Thoracic aorta (tissue), 2 donors: ENCODE measurements around the gene ZC3H12D. TPM values are rescaled to one million over a fixed set of nuclear protein-coding genes. Genes with fewer than 3 reads are reported as not detected.

Source experiments
- ATAC-seq: fragments of 150-250 bp; one replicate; pipeline ENCODE4 v1.8.0; 2017; ENCODE audit warnings: low read depth; ENCODE audit not compliant: insufficient number of reproducible peaks, low FRiP score
- DNase-seq: peaks from one replicate; pipeline ENCODE4 v3.0.0-alpha.2; 2020; ENCODE audit warnings: low spot score
- H3K27ac ChIP-seq, 2 donors: fragments of 200-600 bp; sonication (generic); 1 replicate in 1 of 2; 2 replicates in 1 of 2; pipeline ENCODE4 v1.5.1; 2016; ENCODE audit warnings: mild to moderate bottlenecking in 2 of 2, moderate library complexity in 2 of 2
- H3K27me3 ChIP-seq: fragments of 200-600 bp; sonication (generic); replicated peaks from 2 replicates; pipeline ENCODE4 v1.6.0; 2016; ENCODE audit warnings: mild to moderate bottlenecking; ENCODE audit not compliant: insufficient read depth
- H3K36me3 ChIP-seq: fragments of 200-600 bp; sonication (generic); one replicate; pipeline ENCODE4 v1.5.1; 2016
- H3K4me1 ChIP-seq, 2 donors: fragments of 200-600 bp; sonication (generic); 1 replicate in 1 of 2; 2 replicates in 1 of 2; pipeline versions ENCODE4 v1.5.1 to v1.6.0; 2016; ENCODE audit warnings: low read depth in 2 of 2, mild to moderate bottlenecking in 1 of 2; ENCODE audit not compliant: control insufficient read depth in 1 of 2
- H3K4me3 ChIP-seq: fragments of 200-600 bp; sonication (generic); 2 replicates; pipeline ENCODE4 v1.5.1; 2016; ENCODE audit warnings: mild to moderate bottlenecking
- H3K9me3 ChIP-seq: fragments of 200-600 bp; sonication (generic); 2 replicates; pipeline ENCODE4 v1.5.1; 2016
- CTCF ChIP-seq: fragments of 200-600 bp; sonication (generic); IDR thresholded peaks from one replicate; pipeline ENCODE4 v1.5.1; 2019; ENCODE audit warnings: antibody characterized with exemption
- total RNA-seq, 2 donors: library from RNA; depleted of rRNA; stranded (reverse); fragments of >200 nt; gene quantifications; one replicate each; pipeline versions ENCODE4 v1.1.0 to v1.2.3, GENCODE V29; 2016

The ZC3H12D gene
- total RNA-seq: 1 to 10 TPM; 1.9 to 3.8 TPM

GRCh38 chr6:149484733-149485700, at the start of gene ZC3H12D:
TSS of gene ZC3H12D (minus strand) at chr6:149485014. CDS start at chr6:149474543, 10,471 bp downstream.
- TF ChIP-seq CTCF: no peak
- H3K27me3 ChIP-seq: no peaks in the 10 kb centered on the region
- H3K27ac ChIP-seq: peak within 1 kb of the TSS in 1 of 2 donors; percentile 11
- peak within 1 kb of the TSS; percentile 37 for H3K4me3 ChIP-seq
- no peaks in the 10 kb centered on the region for H3K9me3 ChIP-seq
- peaks cover 0 to 7% of the 10 kb centered on the region in 2 donors for H3K4me1 ChIP-seq
- DNase-seq: no peak
- ATAC-seq: no peak
- H3K36me3 ChIP-seq: no peaks in the 10 kb centered on the region

GRCh38 chr6:149529650-149530049, 44.8 kb upstream of the ZC3H12D start:
- Histone ChIP-seq H3K4me1 (no peaks in the 10 kb centered on the region), H3K4me3 (no peak overlapping the region), H3K27me3 (no peaks in the 10 kb centered on the region), H3K9me3 (no peaks in the 10 kb centered on the region), H3K36me3 (peaks cover 45% of the 10 kb centered on the region), H3K27ac (no peak overlapping the region)
- no peak for TF ChIP-seq CTCF
- DNase-seq (no peak), ATAC-seq (no peak)

- Histone ChIP-seq H3K4me3 (no peak overlapping the region), H3K36me3 (peaks cover under 1% of the 10 kb centered on the region), H3K4me1 (no peaks in the 10 kb centered on the region), H3K27ac (no peak overlapping the region), H3K9me3 (no peaks in the 10 kb centered on the region), H3K27me3 (no peaks in the 10 kb centered on the region)
- no peak for TF ChIP-seq CTCF
- no peak for ATAC-seq
- DNase-seq: no peak
Observed at GRCh38 chr6:149515494-149515893, 30.7 kb upstream of the ZC3H12D start.

GRCh38 chr6:149513915-149514314, 29.1 kb upstream of the ZC3H12D start:
- no peaks in the 10 kb centered on the region for H3K36me3 ChIP-seq
- ATAC-seq: no peak
- no peaks in the 10 kb centered on the region for H3K4me1 ChIP-seq
- H3K27ac ChIP-seq: no peak overlapping the region
- no peak overlapping the region for H3K4me3 ChIP-seq
- no peak for DNase-seq
- TF ChIP-seq CTCF: no peak
- H3K9me3 ChIP-seq: no peaks in the 10 kb centered on the region
- no peaks in the 10 kb centered on the region for H3K27me3 ChIP-seq

GRCh38 chr6:149510793-149511512, 26.1 kb upstream of the ZC3H12D start:
- Histone ChIP-seq H3K27ac (no peak overlapping the region), H3K4me1 (no peaks in the 10 kb centered on the region), H3K27me3 (no peaks in the 10 kb centered on the region), H3K9me3 (no peaks in the 10 kb centered on the region), H3K36me3 (peaks cover 3% of the 10 kb centered on the region), H3K4me3 (no peak overlapping the region)
- DNase-seq (no peak), ATAC-seq (no peak)
- TF ChIP-seq CTCF: no peak
